ENCODE measurements around the gene F8A1. TPM values are rescaled to one million over a fixed set of nuclear protein-coding genes. Genes with fewer than 3 reads are reported as not detected.

The F8A1 gene
- total RNA-seq: 2.9 and 4.2 TPM in 2 replicates

GRCh38 chrX:154886069-154886788 is at the start of gene F8A1:
Gene F8A1 (plus strand): TSS chrX:154886355. CDS start chrX:154886375, 20 bp downstream.

Small RNA genes lying within 50 kb of the gene (small RNA-seq; reads per million reads assigned to genes)
- gene MIR1184-1: not detected

Other genes starting within 250 kb of the F8A1 start
- gene CTAG2, start 232.8 kb upstream of the F8A1 start, total RNA-seq: not detected in 2 replicates
- 0.86 and 3.8 TPM in 2 replicates for gene GAB3, start 135.3 kb upstream of the F8A1 start, total RNA-seq
- gene DKC1, start 123.5 kb upstream of the F8A1 start, total RNA-seq: 22.2 and 29.5 TPM in 2 replicates
- 16.8 and 18.6 TPM in 2 replicates for gene MPP1, start 80.9 kb upstream of the F8A1 start, total RNA-seq
- 0.22 TPM in 1 of 2 replicates, not detected in the other for gene SMIM9, start 51.7 kb upstream of the F8A1 start, total RNA-seq
- gene F8, start 136.4 kb downstream of the F8A1 start, total RNA-seq: 16.5 and 18.4 TPM in 2 replicates
- 60.0 and 70.6 TPM in 2 replicates for gene FUNDC2, start 140.5 kb downstream of the F8A1 start, total RNA-seq
- 12.9 and 16.4 TPM in 2 replicates for gene CMC4, start 184.8 kb downstream of the F8A1 start, total RNA-seq
- gene MTCP1, start 184.8 kb downstream of the F8A1 start, total RNA-seq: 5.3 and 6.9 TPM in 2 replicates
- 13.3 and 15.2 TPM in 2 replicates for gene BRCC3, start 185.2 kb downstream of the F8A1 start, total RNA-seq

Data from articular chondrocyte of knee joint (primary cell).